ENCODE measurements around the gene IFT74.

- TF ChIP-seq POLR2AphosphoS5 (IDR thresholded peaks at IDR 0.05; ENCODE audit: low read depth, low read length) (no peak; the same call in 1 of the 2 replicates), TAF1 (IDR thresholded peaks at IDR 0.05; ENCODE audit: borderline replicate concordance, low read depth, low read length) (no peak)
Observed at GRCh38 chr9:26955222-26955903, 849 bp upstream of the IFT74 start.

Measured in GM12892 (cell line).